Hepatocyte (in vitro differentiated cells): ENCODE data around the gene CHN1. TPM values are rescaled to one million over a fixed set of nuclear protein-coding genes. Genes with fewer than 3 reads are reported as not detected.
A peak's percentile ranks its signal among the peaks of the same experiment; 100 is the strongest.

ENCODE experiments used
- DNase-seq: peaks from one replicate; pipeline ENCODE4 v3.0.0-alpha.2; 2016; ENCODE audit warnings: low spot score
- H2AFZ ChIP-seq: fragments of 200-600 bp; sonication (generic); 2 replicates; pipeline ENCODE4 v1.6.0; 2016; ENCODE audit warnings: antibody characterized with exemption, mild to moderate bottlenecking
- H3K27ac ChIP-seq: fragments of 200-600 bp; sonication (generic); 2 replicates; pipeline ENCODE4 v1.5.1; 2016; ENCODE audit warnings: mild to moderate bottlenecking
- H3K27me3 ChIP-seq: fragments of 200-600 bp; sonication (generic); 2 replicates; pipeline ENCODE4 v1.6.1; 2016
- H3K36me3 ChIP-seq: fragments of 200-600 bp; sonication (generic); replicated peaks from 2 replicates; pipeline ENCODE4 v1.5.1; 2016; ENCODE audit warnings: low read depth; ENCODE audit not compliant: insufficient read depth
- H3K4me1 ChIP-seq: fragments of 200-600 bp; sonication (generic); 2 replicates; pipeline ENCODE4 v1.5.1; 2016; ENCODE audit warnings: mild to moderate bottlenecking, moderate library complexity; ENCODE audit not compliant: insufficient read depth
- H3K4me2 ChIP-seq: fragments of 200-600 bp; sonication (generic); 2 replicates; pipeline ENCODE4 v1.6.0; 2016
- H3K4me3 ChIP-seq: fragments of 200-600 bp; sonication (generic); 2 replicates; pipeline ENCODE4 v1.5.1; 2016; ENCODE audit warnings: mild to moderate bottlenecking
- H3K79me2 ChIP-seq: fragments of 200-600 bp; sonication (generic); 2 replicates; pipeline ENCODE4 v1.6.0; 2017; ENCODE audit warnings: mild to moderate bottlenecking
- H3K9me2 ChIP-seq: fragments of 200-600 bp; sonication (generic); replicated peaks from 2 replicates; pipeline ENCODE4 v1.6.0; 2017; ENCODE audit warnings: mild to moderate bottlenecking; ENCODE audit not compliant: insufficient read depth
- H3K9me3 ChIP-seq: fragments of 200-600 bp; sonication (generic); 2 replicates; pipeline ENCODE4 v1.5.1; 2016; ENCODE audit warnings: low read depth, mild to moderate bottlenecking
- H4K20me1 ChIP-seq: fragments of 200-600 bp; sonication (generic); 2 replicates; pipeline ENCODE4 v1.6.0; 2016; ENCODE audit warnings: mild to moderate bottlenecking; ENCODE audit not compliant: insufficient read depth, poor library complexity, severe bottlenecking
- CTCF ChIP-seq: fragments of 200-600 bp; sonication (generic); IDR thresholded peaks from 2 replicates; pipeline ENCODE4 v1.5.1; 2016; ENCODE audit warnings: antibody characterized with exemption, mild to moderate bottlenecking; ENCODE audit not compliant: poor library complexity
- EZH2 ChIP-seq: fragments of 200-600 bp; sonication (generic); IDR thresholded peaks from 2 replicates; pipeline ENCODE4 v1.6.1; 2016; ENCODE audit warnings: antibody characterized with exemption, mild to moderate bottlenecking, borderline replicate concordance
- EZH2phosphoT487 ChIP-seq: fragments of 200-600 bp; sonication (generic); IDR thresholded peaks from one replicate; pipeline ENCODE4 v1.6.1; 2018; ENCODE audit warnings: antibody characterized with exemption, mild to moderate bottlenecking, low read depth, moderate library complexity; ENCODE audit not compliant: unreplicated experiment, severe bottlenecking
- WGBS: methylation state at CpG from one replicate; pipeline ENCODE4 v1.1.6; 2016; ENCODE audit warnings: low lambda C conversion rate; ENCODE audit errors: missing lambda C conversion rate; 5-methylcytosine and 5-hydroxymethylcytosine counted together
- polyA plus RNA-seq: library from polyadenylated mRNA; unstranded; fragments of >200 nt; fragmentation: Nextera tagmentation; extraction: Ambion mirVana; gene quantifications from 2 replicates; pipeline ENCODE4 v1.2.1, GENCODE V29; 2016
- total RNA-seq: library from RNA; depleted of rRNA; stranded (reverse); fragments of >200 nt; gene quantifications from 2 replicates; pipeline ENCODE4 v1.2.3, GENCODE V29; 2014

Gene CHN1
- total and polyA plus RNA-seq, 2 experiments from 2014 or later = 19.2 to 23.0 TPM

- H3K9me2 ChIP-seq = no peaks in the 10 kb centered on the region
- DNase-seq = no peak
- H3K4me1 ChIP-seq = no peaks in the 10 kb centered on the region
- H3K36me3 ChIP-seq = no peaks in the 10 kb centered on the region
- H2AFZ ChIP-seq = no peak overlapping the region
- H3K79me2 ChIP-seq = peaks cover 3% of the 10 kb centered on the region
- H4K20me1 ChIP-seq = no peaks in the 10 kb centered on the region
- no peaks in the 10 kb centered on the region for H3K9me3 ChIP-seq
- TF ChIP-seq EZH2 (no peak), EZH2phosphoT487 (no peak), CTCF (no peak)
- H3K27me3 ChIP-seq = no peaks in the 10 kb centered on the region
- peak overlapping the region; percentile 16 for H3K27ac ChIP-seq
- 55% methylated on average over 2 of the region's 2 CpGs for WGBS
- H3K4me2 ChIP-seq = no peak overlapping the region
- H3K4me3 ChIP-seq = no peak overlapping the region
Observed at GRCh38 chr2:174835797-174836255, 169.4 kb downstream of the CHN1 start.

GRCh38 chr2:174833737-174834136, 171.4 kb downstream of the CHN1 start:
- no peaks in the 10 kb centered on the region for H3K27me3 ChIP-seq
- no peaks in the 10 kb centered on the region for H3K4me1 ChIP-seq
- no peak for DNase-seq
- H3K36me3 ChIP-seq = no peaks in the 10 kb centered on the region
- H3K4me2 ChIP-seq = no peak overlapping the region
- H3K27ac ChIP-seq = no peak overlapping the region
- H2AFZ ChIP-seq = no peak overlapping the region
- WGBS = 100% methylated on average over 3 of the region's 3 CpGs
- no peaks in the 10 kb centered on the region for H3K9me3 ChIP-seq
- no peaks in the 10 kb centered on the region for H4K20me1 ChIP-seq
- no peak overlapping the region for H3K4me3 ChIP-seq
- no peaks in the 10 kb centered on the region for H3K79me2 ChIP-seq
- no peak for TF ChIP-seq EZH2phosphoT487
- no peak for TF ChIP-seq EZH2
- TF ChIP-seq CTCF = no peak
- H3K9me2 ChIP-seq = no peaks in the 10 kb centered on the region

GRCh38 chr2:174830561-174830960, 174.6 kb downstream of the CHN1 start:
- TF ChIP-seq EZH2phosphoT487 (no peak), EZH2 (no peak), CTCF (no peak)
- no peak for DNase-seq
- no peaks in the 10 kb centered on the region for H3K27me3 ChIP-seq
- no peaks in the 10 kb centered on the region for H4K20me1 ChIP-seq
- H3K79me2 ChIP-seq = peaks cover 3% of the 10 kb centered on the region
- H3K27ac ChIP-seq = no peak overlapping the region
- no peaks in the 10 kb centered on the region for H3K9me2 ChIP-seq
- no peak overlapping the region for H3K4me3 ChIP-seq
- H2AFZ ChIP-seq = no peak overlapping the region
- peaks cover 25% of the 10 kb centered on the region for H3K4me1 ChIP-seq
- H3K9me3 ChIP-seq = no peaks in the 10 kb centered on the region
- H3K4me2 ChIP-seq = no peak overlapping the region
- WGBS = 96% methylated on average over 6 of the region's 6 CpGs
- H3K36me3 ChIP-seq = no peaks in the 10 kb centered on the region

- no peak for DNase-seq
- Histone ChIP-seq H3K4me2 (no peak overlapping the region), H3K4me3 (no peak overlapping the region), H3K79me2 (peaks cover 8% of the 10 kb centered on the region), H3K4me1 (peaks cover 25% of the 10 kb centered on the region), H3K36me3 (no peaks in the 10 kb centered on the region), H3K9me2 (no peaks in the 10 kb centered on the region), H3K9me3 (no peaks in the 10 kb centered on the region), H2AFZ (no peak overlapping the region), H3K27ac (no peak overlapping the region), H3K27me3 (no peaks in the 10 kb centered on the region), H4K20me1 (no peaks in the 10 kb centered on the region)
- TF ChIP-seq EZH2 (no peak), EZH2phosphoT487 (no peak), CTCF (no peak)
- 65% methylated on average over 3 of the region's 3 CpGs for WGBS
Observed at GRCh38 chr2:174829550-174829949, 175.6 kb downstream of the CHN1 start.
